HCT116 (cell line): ENCODE data around the gene KRT33B. TPM values are rescaled to one million over a fixed set of nuclear protein-coding genes. Genes with fewer than 3 reads are reported as not detected.

Source experiments
- ATAC-seq: fragments of 200-7000 bp; cut with Tn5 transposase; 2 replicates; pipeline ENCODE4 v1.9.1; 2020; ENCODE audit warnings: mild to moderate bottlenecking, moderate library complexity
- BruUV-seq: library from RNA; stranded (reverse); fragments of 400-500 nt; replicated peaks from 2 replicates; lab custom pipeline; 2021; lab: Mats Ljungman, UMichigan
- CTCF ChIA-PET: fragments of 300-600 bp; sonication (Branson Sonifier 250); formaldehyde crosslinking; loops from one replicate; lab custom pipeline; 2021; ENCODE audit warnings: antibody characterized with exemption; lab: Charles Lee
- POLR2A ChIA-PET: fragments of 300-600, 350-600 bp; sonication (Branson Sonifier 250); formaldehyde crosslinking; loops from one replicate; lab custom pipeline; 2021; ENCODE audit warnings: antibody characterized with exemption; lab: Charles Lee
- RAD21 ChIA-PET, 2 experiments: fragments of 300-600 bp; sonication (Branson Sonifier 250); formaldehyde crosslinking; loops; one replicate each; lab custom pipeline; 2023; ENCODE audit warnings: low total read pairs in 2 of 2; ENCODE audit not compliant: uncharacterized antibody in 2 of 2, unreplicated experiment in 2 of 2, low non-redundant PET in 1 of 2; lab: Charles Lee
- DNase-seq: peaks from one replicate; pipeline ENCODE4 v3.0.0-alpha.2; 2010; ENCODE audit warnings: low read depth, low spot score
- H2AFZ ChIP-seq: fragments of 200-600 bp; shearing (Covaris generic), sonication (generic); 2 replicates; pipeline ENCODE4 v1.6.1; 2017; ENCODE audit warnings: low read depth, mixed run types, mixed read lengths, antibody characterized with exemption, low read length; ENCODE audit not compliant: poor library complexity, severe bottlenecking
- H3K27ac ChIP-seq: 2 replicates; pipeline ENCODE4 v1.5.1; 2012; ENCODE audit warnings: low read depth, low read length
- H3K27me3 ChIP-seq: fragments of 200-600 bp; sonication (generic); 2 replicates; pipeline ENCODE4 v1.6.1; 2016; ENCODE audit warnings: mixed run types, low read length, mixed read lengths; ENCODE audit not compliant: insufficient read depth
- H3K36me3 ChIP-seq, 2 experiments: fragments of 200-500 bp in 1 of 2; fragments of 200-600 bp in 1 of 2; sonication (Bioruptor generic) in 1 of 2; sonication (generic) in 1 of 2; 2 replicates each; pipeline versions ENCODE4 v1.5.1 to v1.6.1; 2014 to 2016; ENCODE audit warnings: low read length in 2 of 2, inconsistent platforms in 1 of 2, mixed read lengths in 1 of 2, mixed run types in 1 of 2; ENCODE audit not compliant: insufficient read depth in 2 of 2, control insufficient read depth in 1 of 2
- H3K4me1 ChIP-seq, 2 experiments: fragments of 200-600 bp in 1 of 2; sonication (generic) in 1 of 2; 2 replicates each; pipeline versions ENCODE4 v1.5.1 to v1.6.1; 2012 to 2017; ENCODE audit warnings: low read length in 2 of 2, inconsistent platforms in 1 of 2, mild to moderate bottlenecking in 1 of 2, mixed read lengths in 1 of 2, mixed run types in 1 of 2, moderate library complexity in 1 of 2; ENCODE audit not compliant: insufficient read depth in 2 of 2, control insufficient read depth in 1 of 2
- H3K4me2 ChIP-seq: fragments of 200-600 bp; sonication (generic); 2 replicates; pipeline ENCODE4 v1.6.1; 2017; ENCODE audit warnings: mixed run types, low read length, mixed read lengths
- H3K4me3 ChIP-seq, 2 experiments: fragments of 200-600 bp in 1 of 2; sonication (generic) in 1 of 2; replicated peaks in 1 of 2; 2 replicates each; pipeline ENCODE4 v1.5.1; 2011 to 2016; ENCODE audit warnings: low read length in 2 of 2, control low read depth in 1 of 2, low read depth in 1 of 2, mild to moderate bottlenecking in 1 of 2, mixed read lengths in 1 of 2, mixed run types in 1 of 2
- H3K79me2 ChIP-seq: fragments of 200-600 bp; sonication (generic); 2 replicates; pipeline ENCODE4 v1.6.1; 2017; ENCODE audit warnings: mild to moderate bottlenecking, mixed run types, low read length, moderate library complexity, mixed read lengths; ENCODE audit not compliant: insufficient read depth
- H3K9ac ChIP-seq: fragments of 200-600 bp; sonication (generic); 2 replicates; pipeline ENCODE4 v1.6.1; 2016; ENCODE audit warnings: low read length, mixed read lengths
- H3K9me2 ChIP-seq: fragments of 200-600 bp; sonication (generic), shearing (Covaris generic); 2 replicates; pipeline ENCODE4 v1.6.1; 2017; ENCODE audit warnings: mixed run types, mild to moderate bottlenecking, moderate library complexity; ENCODE audit not compliant: insufficient read depth
- H3K9me3 ChIP-seq, 2 experiments: fragments of 200-500 bp in 1 of 2; fragments of 200-600 bp in 1 of 2; sonication (Bioruptor generic) in 1 of 2; sonication (generic) in 1 of 2; 2 replicates each; pipeline ENCODE4 v1.6.1; 2014 to 2017; ENCODE audit warnings: low read length in 2 of 2, mixed read lengths in 2 of 2, inconsistent platforms in 1 of 2, low read depth in 1 of 2, mild to moderate bottlenecking in 1 of 2, mixed run types in 1 of 2, moderate library complexity in 1 of 2; ENCODE audit not compliant: control insufficient read depth in 1 of 2, insufficient read depth in 1 of 2
- H4K20me1 ChIP-seq: fragments of 200-600 bp; sonication (generic), shearing (Covaris generic); 2 replicates; pipeline ENCODE4 v1.6.1; 2017; ENCODE audit warnings: mixed run types, mild to moderate bottlenecking, moderate library complexity; ENCODE audit not compliant: insufficient read depth
- ATF3 ChIP-seq: IDR thresholded peaks from 2 replicates; pipeline ENCODE4 v1.6.1; 2012
- CEBPB ChIP-seq: IDR thresholded peaks from 2 replicates; pipeline ENCODE4 v1.6.1; 2012; ENCODE audit warnings: low read depth
- EGR1 ChIP-seq: IDR thresholded peaks from 2 replicates; pipeline ENCODE4 v1.6.1; 2012; ENCODE audit warnings: low read depth
- EZH2phosphoT487 ChIP-seq: fragments of 200-600 bp; IDR thresholded peaks from 2 replicates; pipeline ENCODE4 v1.6.1; 2018; ENCODE audit warnings: antibody characterized with exemption, borderline replicate concordance
- FOSL1 ChIP-seq: IDR thresholded peaks from 2 replicates; pipeline ENCODE4 v1.6.1; 2012; ENCODE audit warnings: low read depth
- JUND ChIP-seq: IDR thresholded peaks from 2 replicates; pipeline ENCODE4 v1.6.1; 2012
- MAX ChIP-seq: IDR thresholded peaks from 2 replicates; pipeline ENCODE4 v1.6.1; 2012
- POLR2A ChIP-seq: IDR thresholded peaks from 2 replicates; pipeline ENCODE4 v1.7.0; 2011; ENCODE audit warnings: borderline replicate concordance; ENCODE audit not compliant: insufficient read depth, insufficient read length; ENCODE audit errors: extremely low read depth
- POLR2AphosphoS5 ChIP-seq: IDR thresholded peaks from 2 replicates; pipeline ENCODE4 v1.6.1; 2011; ENCODE audit warnings: mild to moderate bottlenecking, low read depth, low read length, moderate library complexity
- REST ChIP-seq: IDR thresholded peaks from 2 replicates; pipeline ENCODE4 v1.6.1; 2012; ENCODE audit warnings: low read depth
- SIN3A ChIP-seq: IDR thresholded peaks from 2 replicates; pipeline ENCODE4 v1.6.1; 2012; ENCODE audit warnings: low read depth
- SRF ChIP-seq: IDR thresholded peaks from 2 replicates; pipeline ENCODE4 v1.6.1; 2012; ENCODE audit warnings: low read depth
- TCF7L2 ChIP-seq: IDR thresholded peaks from 2 replicates; pipeline ENCODE4 v1.7.0; 2011; ENCODE audit warnings: borderline replicate concordance, inconsistent platforms; ENCODE audit not compliant: insufficient read depth, insufficient read length; ENCODE audit errors: extremely low read depth
- ZBTB33 ChIP-seq: IDR thresholded peaks from 2 replicates; pipeline ENCODE4 v1.6.1; 2011; ENCODE audit warnings: mild to moderate bottlenecking, low read length, moderate library complexity; ENCODE audit not compliant: insufficient replicate concordance; ENCODE audit errors: extremely low read depth
- ZFX ChIP-seq: fragments of 450-650 bp; IDR thresholded peaks from 2 replicates; pipeline ENCODE4 v1.6.1; 2017
- ZNF274 ChIP-seq: fragments of 200-500 bp; sonication (Bioruptor generic); IDR thresholded peaks from 2 replicates; pipeline ENCODE4 v1.6.1; 2014; ENCODE audit warnings: mild to moderate bottlenecking, low read depth, low read length, inconsistent platforms
- intact Hi-C: fragments of 100-400 bp; cut with micrococcal nuclease; formaldehyde crosslinking; loops from 2 replicates; pipeline ENCODE4 v1.10.0; 2022
- total RNA-seq: library from RNA; stranded (reverse); gene quantifications from one replicate; pipeline ENCODE4 v1.2.1, GENCODE V29; 2021; ENCODE audit not compliant: unreplicated experiment

Gene KRT33B
- total RNA-seq, 1 experiment from 2014 or later: not detected

GRCh38 chr17:41413982-41414381, 44.4 kb upstream of the KRT33B start:
- Histone ChIP-seq H3K4me2 (no peak overlapping the region), H3K27ac (no peak overlapping the region), H4K20me1 (no peaks in the 10 kb centered on the region), H3K9me3 (no peaks in the 10 kb centered on the region), H2AFZ (no peak overlapping the region), H3K79me2 (no peaks in the 10 kb centered on the region), H3K36me3 (no peaks in the 10 kb centered on the region), H3K9ac (no peak overlapping the region), H3K4me1 (peaks cover 15 to 33% of the 10 kb centered on the region in 2 experiments), H3K27me3 (no peaks in the 10 kb centered on the region), H3K9me2 (no peaks in the 10 kb centered on the region), H3K4me3 (no peak overlapping the region)
- intact Hi-C loops: loop anchor here (10.0 kb wide), 1 partner anchor 81 kb away; no protein-coding TSS in a partner anchor
- ChIA-PET CTCF (no interaction called here), RAD21 (interaction anchor here in 1 of 2 experiments (0.5 kb wide), 1 partner anchor 15 kb away, joined by 3 read pairs; no protein-coding TSS in a partner anchor), POLR2A (interaction anchor here (0.9 kb wide), 1 partner anchor 10 kb away, joined by 3 read pairs; no protein-coding TSS in a partner anchor)
- BruUV-seq: no TSS peak
- TF ChIP-seq TCF7L2: no peak
- no peak for TF ChIP-seq ATF3
- TF ChIP-seq POLR2A: no peak
- TF ChIP-seq FOSL1: no peak
- no peak for TF ChIP-seq ZNF274
- TF ChIP-seq ZBTB33: no peak
- TF ChIP-seq SRF: no peak
- TF ChIP-seq CEBPB: no peak
- TF ChIP-seq ZFX: no peak
- no peak for TF ChIP-seq EGR1
- no peak for TF ChIP-seq SIN3A
- no peak for TF ChIP-seq JUND
- TF ChIP-seq MAX: no peak
- TF ChIP-seq REST: no peak
- TF ChIP-seq EZH2phosphoT487: no peak
- TF ChIP-seq POLR2AphosphoS5: no peak
- ATAC-seq (no peak), DNase-seq (no peak)
